Fibroblast of skin of abdomen (primary cell): ENCODE data around the gene ZNF541.

Experiments used
- DNase-seq: peaks from one replicate; pipeline ENCODE4 v3.0.0-alpha.2; 2013

Gene ZNF541

DNA sequence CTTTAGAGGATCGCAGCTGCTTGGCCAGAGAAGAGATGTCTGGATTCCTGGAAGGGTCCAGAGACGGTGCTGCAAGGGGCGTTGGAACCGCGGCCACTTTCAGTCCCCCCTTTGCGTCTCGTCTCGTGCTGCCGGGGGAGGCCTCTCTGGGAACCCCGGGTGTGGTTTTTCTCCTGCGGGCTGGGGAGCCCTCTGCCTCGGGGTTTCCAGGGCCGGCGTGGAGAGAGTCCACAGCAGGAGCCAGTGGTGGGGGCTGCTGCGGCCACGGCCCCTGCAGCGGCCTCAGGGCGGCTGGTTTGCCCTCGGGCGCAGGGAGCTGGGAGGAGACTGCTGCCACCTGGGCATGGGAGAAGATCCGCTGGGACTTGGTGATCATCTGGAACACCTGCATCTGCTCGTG is 28.5 kb downstream of the ZNF541 start:
- no peak for DNase-seq

DNA sequence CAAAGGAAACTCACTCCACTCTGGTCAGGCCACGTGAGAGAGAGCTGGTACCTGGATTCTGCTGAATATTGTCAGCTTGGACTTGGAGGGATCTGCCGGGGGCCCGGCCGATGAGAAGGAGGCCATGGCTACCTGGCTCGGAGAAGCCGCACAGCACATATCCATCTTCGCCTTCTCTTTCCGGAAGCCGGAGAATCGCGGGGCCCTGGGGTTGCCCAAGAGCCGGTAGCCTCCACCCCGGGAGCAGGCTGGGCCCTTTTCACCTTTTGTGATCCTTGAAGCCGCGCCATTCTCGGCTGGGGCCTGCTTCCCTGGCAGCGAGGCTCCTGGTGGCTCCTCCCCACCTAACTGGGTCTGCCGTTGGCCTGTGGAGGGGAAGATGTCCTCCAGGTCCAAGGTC is 28.9 kb downstream of the ZNF541 start:
- DNase-seq, result no peak

DNA sequence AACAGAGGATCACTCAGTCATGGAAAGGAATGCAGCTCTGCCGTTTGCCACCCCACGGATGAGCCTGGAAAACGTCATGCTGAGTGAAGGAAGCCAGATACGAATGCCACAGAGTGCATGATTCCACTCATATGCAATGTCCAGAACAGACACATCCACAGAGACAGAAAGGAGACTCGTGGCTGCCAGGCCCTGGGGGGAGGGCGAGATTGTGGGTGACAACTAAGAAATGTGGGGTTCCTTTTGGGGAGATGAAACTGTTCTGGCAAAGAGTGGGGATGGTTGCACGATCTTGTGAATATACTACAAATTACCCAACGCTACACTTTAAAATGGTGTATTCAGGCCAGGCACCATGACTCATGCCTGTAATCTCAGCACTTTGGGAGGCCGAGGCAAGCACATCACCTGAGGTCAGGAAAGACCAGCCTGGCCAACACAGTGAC is 30.9 kb downstream of the ZNF541 start:
- DNase-seq, result peak; percentile 64

DNA sequence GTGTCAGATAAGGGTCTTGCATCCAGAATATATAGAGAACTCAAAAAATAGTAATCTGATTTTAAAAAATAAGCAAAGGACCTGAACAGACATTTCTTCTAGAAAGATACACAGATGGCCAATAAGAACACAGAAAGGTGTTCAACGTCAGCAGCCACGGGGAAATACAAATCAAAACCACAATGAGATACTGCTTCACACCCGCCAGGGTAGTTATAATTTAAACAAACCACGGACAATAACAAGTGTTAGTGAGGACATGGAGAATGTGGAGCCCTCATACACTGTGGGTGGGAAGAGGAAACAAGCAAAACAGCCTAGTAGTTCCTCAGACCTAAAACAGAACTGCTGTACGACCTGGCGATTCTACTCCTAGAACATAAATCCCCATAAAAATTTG is 31.4 kb downstream of the ZNF541 start:
- no peak for DNase-seq

DNA sequence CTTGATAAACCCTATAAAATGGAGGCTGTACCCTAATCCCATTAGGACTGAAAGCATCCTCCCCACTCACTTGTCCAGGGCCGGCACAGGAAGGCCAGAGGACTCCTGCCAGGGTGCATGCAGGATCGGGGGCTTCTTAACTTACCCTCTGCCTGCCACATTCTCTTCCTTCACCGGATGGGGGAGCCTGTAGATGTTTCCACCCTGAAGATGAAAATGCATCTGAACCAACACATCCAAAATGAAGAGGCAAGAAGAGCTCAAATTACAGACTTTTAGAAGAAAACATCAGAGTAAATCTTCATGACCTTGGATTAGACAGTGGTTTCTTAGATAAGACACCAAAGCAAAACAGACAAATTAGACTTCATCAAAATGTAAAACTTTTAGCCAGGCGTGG is 32.2 kb downstream of the ZNF541 start:
- peak; percentile 47 for DNase-seq

DNA sequence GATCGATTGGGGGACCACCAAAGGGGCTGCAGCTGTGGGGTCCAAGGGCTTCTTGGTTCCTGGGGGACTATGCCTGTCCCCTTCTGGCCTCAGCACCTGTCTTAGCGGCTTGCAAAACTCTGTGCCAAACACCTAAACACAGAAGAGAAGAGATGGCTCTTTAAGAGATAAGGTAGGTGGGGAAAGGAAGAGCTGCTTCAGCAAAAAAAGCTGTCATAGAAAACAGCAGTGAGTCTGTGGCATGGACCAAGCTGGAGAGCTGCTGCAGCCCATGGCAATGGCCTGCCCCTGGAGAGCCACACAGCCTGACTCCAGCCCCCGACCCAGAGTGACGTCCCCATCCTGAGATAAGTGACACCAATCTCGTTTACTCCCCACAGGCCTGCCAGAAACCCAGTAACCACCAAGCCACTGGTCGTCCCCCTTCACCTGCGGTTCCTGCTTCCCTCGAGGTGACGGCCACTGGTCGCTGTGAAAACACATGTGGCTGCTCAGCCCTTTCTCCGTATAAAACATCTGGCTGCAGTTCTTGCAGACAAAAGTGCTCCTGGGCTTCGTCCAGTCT is 33.1 kb downstream of the ZNF541 start:
- no peak for DNase-seq

DNA sequence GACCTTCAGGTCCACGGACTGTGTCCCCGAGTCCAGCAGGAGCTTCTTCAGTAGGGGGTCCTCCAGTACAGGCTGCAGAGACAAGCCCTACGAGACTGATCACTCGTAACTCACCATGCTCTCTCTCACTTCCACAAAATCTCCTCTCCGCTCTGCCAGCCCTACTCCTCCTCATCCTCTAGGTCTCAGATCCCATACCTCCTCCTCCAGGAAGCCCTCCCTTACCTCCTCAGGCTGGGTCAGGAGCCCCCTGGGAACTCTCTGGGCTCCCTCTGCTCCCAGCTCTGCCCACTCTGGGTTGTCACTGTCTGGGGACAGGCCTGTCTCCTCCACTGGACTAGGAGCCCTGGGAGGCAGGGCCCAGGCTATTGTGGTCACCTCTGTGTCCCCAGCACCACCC is 34.1 kb downstream of the ZNF541 start:
- no peak for DNase-seq

DNA sequence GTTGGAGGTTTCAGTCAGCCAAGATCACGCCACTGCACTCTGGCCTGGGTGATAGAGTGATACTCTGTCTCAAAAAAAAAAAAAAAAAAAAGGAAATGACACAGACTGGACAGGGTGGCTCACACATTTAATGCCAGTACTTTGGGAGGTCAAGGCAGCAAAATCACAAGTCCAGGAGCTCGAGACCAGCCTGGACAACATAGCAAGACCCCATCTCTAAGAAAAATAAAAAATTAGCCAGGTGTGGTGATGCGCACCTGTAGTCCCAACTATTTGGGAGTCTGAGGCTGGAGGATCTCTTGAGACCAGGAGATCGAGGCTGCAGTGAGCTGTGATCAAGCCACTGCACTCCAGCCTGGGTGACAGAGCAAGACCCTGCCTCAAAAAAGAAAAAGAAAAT is 35.5 kb downstream of the ZNF541 start:
- DNase-seq, result no peak

DNA sequence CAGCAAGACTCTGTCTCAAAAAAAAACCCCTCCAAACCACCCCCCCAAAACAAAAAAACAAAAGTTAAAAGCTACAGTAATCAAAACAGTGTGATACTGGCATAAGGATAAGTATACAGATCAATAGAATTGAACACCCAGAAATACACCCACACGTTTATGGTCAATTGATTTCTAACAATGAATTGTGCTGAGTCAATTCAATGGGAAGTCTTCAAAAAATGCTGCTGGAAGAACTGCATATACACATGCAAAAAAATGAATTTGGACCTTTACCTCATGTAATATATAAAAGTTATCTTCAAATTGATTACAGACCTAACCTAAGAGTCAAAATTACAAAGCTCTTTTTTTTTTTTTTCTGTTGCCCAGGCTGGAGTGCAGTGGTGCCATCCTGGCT is 38.3 kb downstream of the ZNF541 start:
- no peak for DNase-seq

DNA sequence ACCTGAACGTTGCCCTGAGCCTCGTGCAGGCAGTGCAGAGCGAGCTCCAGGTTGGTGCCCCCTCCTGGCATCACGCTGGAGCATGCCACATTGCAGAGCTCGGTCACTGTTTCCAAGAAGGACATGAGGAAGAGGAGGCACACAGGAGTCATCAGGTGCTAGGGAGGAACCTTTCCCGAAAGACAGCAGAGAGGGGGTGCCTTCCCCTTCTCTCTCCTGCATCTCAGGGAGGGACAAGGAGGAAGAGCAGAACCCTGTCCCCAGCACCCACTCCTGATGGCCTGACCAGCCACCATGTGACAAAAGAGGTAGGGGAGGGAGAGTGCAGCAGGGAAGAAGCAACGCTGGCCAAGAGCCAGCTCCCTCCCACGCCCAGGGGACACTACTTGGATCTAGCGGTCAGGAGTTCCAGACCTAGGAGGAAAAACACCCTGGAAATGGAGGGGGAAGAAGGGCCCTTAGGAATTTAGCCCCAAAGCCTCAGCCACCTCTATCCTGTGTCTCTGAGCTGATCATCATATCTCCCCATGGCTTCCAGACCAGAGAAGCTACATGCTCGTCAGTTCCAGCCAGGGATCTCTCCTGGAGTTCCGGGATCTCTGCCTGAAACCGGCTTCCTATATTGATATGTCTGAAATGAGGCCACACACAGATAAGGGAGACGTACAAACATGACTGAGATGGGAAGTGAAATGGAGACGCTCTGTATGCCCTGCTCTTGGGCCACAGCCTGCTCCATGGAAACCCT is 41.1 kb downstream of the ZNF541 start:
- no peak for DNase-seq

DNA sequence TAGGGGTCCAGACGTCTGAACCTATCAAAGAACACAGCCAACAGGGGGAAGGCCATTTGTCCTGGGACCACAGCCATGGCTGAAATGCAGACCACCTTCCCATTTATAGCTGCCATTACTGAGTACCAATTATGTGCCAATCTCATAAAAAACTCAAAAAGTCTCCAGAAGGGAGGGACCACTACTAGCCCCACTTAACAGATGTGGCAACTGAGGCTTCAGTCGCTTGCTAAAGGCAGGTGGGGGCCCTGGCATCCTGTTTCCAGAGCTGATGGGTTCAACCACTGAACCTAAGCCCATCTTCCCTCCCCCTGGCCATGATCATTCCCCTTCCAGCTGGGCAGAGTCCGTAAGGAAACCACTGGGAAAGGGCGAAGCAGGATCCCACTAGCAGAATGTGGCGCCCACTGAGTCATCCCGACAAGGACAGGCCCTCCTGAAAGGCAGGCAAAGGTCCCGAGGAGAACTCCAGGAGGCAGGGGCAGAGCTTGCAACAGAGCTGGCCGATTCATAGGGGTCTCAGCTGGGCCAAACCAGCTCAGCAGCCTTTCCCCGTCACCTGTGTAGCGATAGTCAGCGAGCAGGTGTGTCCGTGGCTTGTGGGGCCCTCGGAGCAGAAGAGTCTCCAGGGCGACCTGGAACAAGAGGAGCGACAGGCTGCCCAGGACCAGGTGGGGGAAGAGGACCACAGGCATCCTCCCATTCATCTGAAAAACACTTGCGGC is 43.8 kb downstream of the ZNF541 start:
- no peak for DNase-seq

DNA sequence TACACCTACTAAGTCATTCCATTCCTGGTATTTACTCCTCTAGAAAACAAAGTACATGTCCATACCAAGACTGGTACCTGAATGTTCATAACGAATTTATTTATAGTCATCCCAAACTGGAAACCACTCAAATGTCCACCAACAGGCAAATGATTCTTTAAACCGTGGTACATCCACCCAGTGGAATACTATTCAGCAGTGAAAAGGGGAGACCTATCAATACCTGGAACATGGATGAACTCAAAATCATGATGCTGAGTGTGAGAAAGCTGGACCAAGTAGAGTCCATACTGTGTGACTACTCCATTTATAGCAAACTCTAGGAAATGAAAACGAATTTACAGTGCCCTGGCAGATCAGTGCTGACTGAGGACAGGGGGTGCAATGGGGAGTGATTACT is 46.1 kb downstream of the ZNF541 start:
- DNase-seq, result no peak

DNA sequence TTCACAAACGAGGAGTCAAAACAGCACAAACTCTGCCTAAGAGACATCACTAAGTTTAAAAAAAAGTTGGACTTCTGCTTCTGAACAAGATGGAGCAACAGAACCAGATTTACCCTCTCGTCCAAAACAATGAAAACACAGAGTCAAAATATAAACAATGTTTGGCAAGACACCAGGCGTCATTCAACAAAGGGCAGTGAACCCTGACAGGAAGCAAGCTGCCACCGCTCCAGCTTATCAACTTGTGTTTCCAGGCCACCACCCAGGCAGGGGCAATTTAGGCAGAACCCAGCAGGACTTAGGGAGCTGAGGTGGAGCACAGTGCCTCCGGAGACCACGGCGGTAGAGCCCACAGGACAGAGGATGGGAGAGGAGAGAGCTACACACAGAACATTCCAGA is 49.5 kb downstream of the ZNF541 start:
- DNase-seq, result no peak
